NAMALWA (cell line): Measurements from ENCODE around the gene SLC8B1.

Source experiments
- DNase-seq: peaks from one replicate; pipeline ENCODE4 v3.0.0-alpha.2; 2015; ENCODE audit warnings: low spot score

Gene SLC8B1

GRCh38 chr12:113318900-113319628 lies 15.8 kb downstream of the SLC8B1 start:
- DNase-seq = no peak

- no peak for DNase-seq
Observed at GRCh38 chr12:113318046-113318656, 16.8 kb downstream of the SLC8B1 start.

- DNase-seq = no peak
Observed at GRCh38 chr12:113317122-113317521, 17.8 kb downstream of the SLC8B1 start.

- no peak for DNase-seq
Observed at GRCh38 chr12:113316155-113316554, 18.8 kb downstream of the SLC8B1 start.

- DNase-seq = no peak
Observed at GRCh38 chr12:113315358-113315757, 19.6 kb downstream of the SLC8B1 start.

- DNase-seq = no peak
Observed at GRCh38 chr12:113314121-113314529, 20.8 kb downstream of the SLC8B1 start.

- peak; percentile 30 for DNase-seq
Observed at GRCh38 chr12:113310489-113310888, 24.4 kb downstream of the SLC8B1 start.

GRCh38 chr12:113306382-113306781 lies 28.5 kb downstream of the SLC8B1 start:
- DNase-seq = no peak

GRCh38 chr12:113305281-113305856 lies 29.5 kb downstream of the SLC8B1 start:
- no peak for DNase-seq

GRCh38 chr12:113302886-113303640 lies 31.8 kb downstream of the SLC8B1 start:
- DNase-seq = no peak

- DNase-seq = no peak
Observed at GRCh38 chr12:113302466-113302865, 32.4 kb downstream of the SLC8B1 start.

GRCh38 chr12:113301811-113302210 lies 33.1 kb downstream of the SLC8B1 start:
- DNase-seq = no peak

GRCh38 chr12:113299619-113300237 lies 35.2 kb downstream of the SLC8B1 start:
- no peak for DNase-seq

GRCh38 chr12:113298861-113299545 lies 35.9 kb downstream of the SLC8B1 start:
- no peak for DNase-seq

GRCh38 chr12:113298472-113298817 lies 36.5 kb downstream of the SLC8B1 start:
- no peak for DNase-seq

- DNase-seq = no peak
Observed at GRCh38 chr12:113297621-113298471, 37.1 kb downstream of the SLC8B1 start.

- no peak for DNase-seq
Observed at GRCh38 chr12:113297214-113297587, 37.7 kb downstream of the SLC8B1 start.

GRCh38 chr12:113296557-113297213 lies 38.2 kb downstream of the SLC8B1 start:
- no peak for DNase-seq

GRCh38 chr12:113295886-113296556 lies 38.9 kb downstream of the SLC8B1 start:
- no peak for DNase-seq

GRCh38 chr12:113293100-113293499 lies 41.8 kb downstream of the SLC8B1 start:
- no peak for DNase-seq
